AG04450 (cell line): ENCODE results near the gene C16orf95. TPM values are rescaled to one million over a fixed set of nuclear protein-coding genes. Genes with fewer than 3 reads are reported as not detected.

ENCODE experiments used
- CTCF ChIA-PET: fragments of 300-600, 350-600 bp; formaldehyde crosslinking; extraction: SDS; loops from one replicate; lab custom pipeline; 2022; ENCODE audit warnings: antibody characterized with exemption, inconsistent platforms; lab: Charles Lee
- POLR2A ChIA-PET: fragments of 350-600 bp; formaldehyde crosslinking; extraction: SDS; loops from one replicate; lab custom pipeline; 2021; ENCODE audit warnings: antibody characterized with exemption, inconsistent platforms; lab: Yijun Ruan, JAX
- DNase-seq: peaks from one replicate; pipeline ENCODE4 v3.0.0-alpha.2; 2011; ENCODE audit warnings: low read depth, low spot score
- H3K27ac ChIP-seq: one replicate; pipeline ENCODE4 v1.5.1; 2012; ENCODE audit warnings: low read depth, low read length, control low read depth
- H3K27me3 ChIP-seq: one replicate; pipeline ENCODE4 v1.6.0; 2012; ENCODE audit warnings: low read length; ENCODE audit not compliant: control insufficient read depth, insufficient read depth
- H3K4me3 ChIP-seq: 2 replicates; pipeline ENCODE4 v1.5.1; 2011; ENCODE audit warnings: mild to moderate bottlenecking, low read depth, low read length, control low read depth
- H3K9me3 ChIP-seq: 2 replicates; pipeline ENCODE4 v1.5.1; 2012; ENCODE audit warnings: low read length; ENCODE audit not compliant: control insufficient read depth, insufficient read depth
- CTCF ChIP-seq: IDR thresholded peaks from 2 replicates; pipeline ENCODE4 v1.5.1; 2011; ENCODE audit warnings: low read depth, low read length, control low read depth, inconsistent platforms
- polyA plus RNA-seq: library from polyadenylated mRNA; depleted of rRNA; stranded (reverse); fragments of >200 nt; gene quantifications from 2 replicates; pipeline ENCODE4 v1.2.3, GENCODE V29; 2011; rRNA removed
- small RNA-seq: library from RNA; depleted of rRNA; stranded (forward); fragments of <200 nt; gene quantifications from one replicate; pipeline ENCODE3, GENCODE V24; 2012; ENCODE audit warnings: low read depth; ENCODE audit not compliant: insufficient read length

C16orf95 gene
- polyA plus RNA-seq, 1 experiment, result 2.0 TPM

DNA sequence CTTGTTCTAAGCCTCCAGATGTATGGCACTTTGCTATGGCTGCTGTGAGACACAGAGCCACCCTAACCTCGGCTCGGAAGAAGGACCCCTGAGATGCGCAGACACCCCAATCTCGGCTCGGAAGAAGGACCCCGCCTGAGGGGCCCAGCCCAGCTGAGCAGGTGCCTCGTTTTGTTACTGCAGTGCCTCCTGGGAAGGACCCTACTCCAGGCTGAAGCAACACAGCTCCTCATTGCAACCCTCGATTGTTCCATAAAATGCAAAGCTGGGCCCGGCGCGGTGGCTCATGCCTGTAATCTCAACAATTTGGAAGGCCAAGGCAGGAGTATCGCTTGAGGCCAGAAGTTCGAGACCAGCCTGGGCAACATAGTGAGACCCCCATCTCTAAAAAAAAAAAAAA lies 61.3 kb downstream of the C16orf95 start:
- TF ChIP-seq CTCF, result no peak
- Histone ChIP-seq H3K9me3 (no peaks in the 10 kb centered on the region), H3K27ac (no peak overlapping the region), H3K27me3 (peaks cover 7% of the 10 kb centered on the region), H3K4me3 (no peak overlapping the region)
- ChIA-PET POLR2A (interaction anchor here (0.6 kb wide), 1 partner anchor 126 kb away, joined by 3 read pairs; no protein-coding TSS in a partner anchor), CTCF (no interaction called here)
- no peak for DNase-seq

DNA sequence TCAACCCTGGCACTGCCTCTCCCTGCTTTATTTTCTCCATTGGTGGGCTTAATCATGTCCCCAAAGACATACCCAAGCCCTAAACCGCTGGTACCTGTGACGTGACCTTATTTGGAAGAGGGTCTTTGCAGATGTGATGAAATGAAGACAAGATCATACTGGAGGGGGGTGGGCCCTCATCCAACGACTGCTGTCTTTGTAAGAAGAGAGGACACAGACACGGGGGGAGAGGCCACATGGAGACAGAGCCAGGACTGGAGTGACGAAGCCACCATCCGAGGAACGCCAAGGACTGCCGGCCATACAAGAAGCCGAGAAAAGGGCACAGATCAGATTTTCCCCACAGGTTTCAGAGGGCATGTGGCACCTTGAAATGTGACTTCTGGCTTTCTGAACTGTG lies 62.5 kb downstream of the C16orf95 start:
- ChIA-PET CTCF (no interaction called here), POLR2A (no interaction called here)
- TF ChIP-seq CTCF, result no peak
- no peak overlapping the region for H3K27ac ChIP-seq
- H3K9me3 ChIP-seq, result no peaks in the 10 kb centered on the region
- H3K27me3 ChIP-seq, result peaks cover 13% of the 10 kb centered on the region
- no peak overlapping the region for H3K4me3 ChIP-seq
- DNase-seq, result no peak

DNA sequence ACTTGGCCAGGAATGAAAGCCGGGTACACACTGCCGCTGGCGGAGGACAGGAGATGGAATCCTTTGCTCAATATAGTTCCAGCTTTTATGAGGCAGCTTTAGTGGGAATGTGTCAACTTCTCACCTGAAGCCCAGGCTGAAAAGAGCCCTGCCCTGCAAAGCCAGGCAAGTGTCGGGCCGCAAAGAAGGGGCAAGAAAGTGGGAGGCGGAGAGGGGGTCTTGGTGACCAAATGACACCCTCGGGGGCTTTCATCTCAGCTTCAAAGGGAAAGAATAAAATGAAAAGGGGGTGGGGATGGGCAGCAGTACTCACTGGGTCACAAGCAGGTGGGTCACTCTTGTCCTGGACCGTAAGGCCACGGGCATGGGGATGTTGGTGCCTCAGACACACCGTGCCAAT lies 62.9 kb downstream of the C16orf95 start:
- DNase-seq, result no peak
- ChIA-PET CTCF (no interaction called here), POLR2A (no interaction called here)
- Histone ChIP-seq H3K9me3 (no peaks in the 10 kb centered on the region), H3K27me3 (peaks cover 11% of the 10 kb centered on the region), H3K4me3 (no peak overlapping the region), H3K27ac (no peak overlapping the region)
- no peak for TF ChIP-seq CTCF

- ChIA-PET CTCF (no interaction called here), POLR2A (no interaction called here)
- Histone ChIP-seq H3K9me3 (no peaks in the 10 kb centered on the region), H3K27ac (no peak overlapping the region), H3K4me3 (no peak overlapping the region), H3K27me3 (peaks cover 14% of the 10 kb centered on the region)
- DNase-seq, result no peak
- TF ChIP-seq CTCF, result no peak
These were observed 63.7 kb downstream of the C16orf95 start for GRCh38 chr16:87253536-87253935.

Small RNA genes lying within 50 kb of the gene (small RNA-seq; reads per million reads assigned to genes)
- not detected for gene AC010531.2

Other genes starting within 250 kb of the C16orf95 start
- gene FBXO31, start 66.4 kb upstream of the C16orf95 start, polyA plus RNA-seq, result 16.3 and 18.2 TPM in 2 replicates
- 70.1 and 77.9 TPM in 2 replicates for gene MAP1LC3B, start 74.9 kb upstream of the C16orf95 start, polyA plus RNA-seq
- gene ZCCHC14, start 175.6 kb upstream of the C16orf95 start, polyA plus RNA-seq, result 6.2 and 7.9 TPM in 2 replicates